GM10266 (cell line): Measurements from ENCODE around the gene GLIPR1.

Experiments used
- DNase-seq: peaks from one replicate; pipeline ENCODE4 v3.0.0; 2012; ENCODE audit errors: extremely low spot score
- TF ChIP-seq, protein P1 (sequence below): IDR thresholded peaks from 2 replicates; pipeline ENCODE4 v1.5.1; 2012; ENCODE audit warnings: mild to moderate bottlenecking, low read depth; ENCODE audit not compliant: control insufficient read depth, insufficient read depth; ENCODE audit errors: missing control alignments

GLIPR1 gene

DNA sequence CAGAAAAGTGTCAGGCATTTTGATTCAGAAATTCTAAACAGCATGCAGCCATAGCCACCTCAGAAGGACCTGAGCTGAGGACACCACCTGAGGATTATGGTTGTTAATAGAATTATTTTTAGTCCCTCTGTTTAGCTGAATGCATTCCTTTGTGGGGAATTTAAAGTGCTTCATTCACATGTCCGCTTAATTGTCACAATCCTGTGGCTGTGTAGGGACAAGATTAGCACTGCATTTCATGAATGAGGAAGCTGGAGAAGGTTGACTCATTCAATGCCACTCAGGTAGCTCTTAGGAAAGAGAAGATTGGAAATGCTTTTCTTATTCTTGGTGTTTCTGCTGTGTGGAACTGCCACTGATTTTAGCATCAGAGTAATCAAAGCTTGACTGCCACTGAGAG lies 72.8 kb downstream of the GLIPR1 start:
- TF ChIP-seq, protein P1, sequence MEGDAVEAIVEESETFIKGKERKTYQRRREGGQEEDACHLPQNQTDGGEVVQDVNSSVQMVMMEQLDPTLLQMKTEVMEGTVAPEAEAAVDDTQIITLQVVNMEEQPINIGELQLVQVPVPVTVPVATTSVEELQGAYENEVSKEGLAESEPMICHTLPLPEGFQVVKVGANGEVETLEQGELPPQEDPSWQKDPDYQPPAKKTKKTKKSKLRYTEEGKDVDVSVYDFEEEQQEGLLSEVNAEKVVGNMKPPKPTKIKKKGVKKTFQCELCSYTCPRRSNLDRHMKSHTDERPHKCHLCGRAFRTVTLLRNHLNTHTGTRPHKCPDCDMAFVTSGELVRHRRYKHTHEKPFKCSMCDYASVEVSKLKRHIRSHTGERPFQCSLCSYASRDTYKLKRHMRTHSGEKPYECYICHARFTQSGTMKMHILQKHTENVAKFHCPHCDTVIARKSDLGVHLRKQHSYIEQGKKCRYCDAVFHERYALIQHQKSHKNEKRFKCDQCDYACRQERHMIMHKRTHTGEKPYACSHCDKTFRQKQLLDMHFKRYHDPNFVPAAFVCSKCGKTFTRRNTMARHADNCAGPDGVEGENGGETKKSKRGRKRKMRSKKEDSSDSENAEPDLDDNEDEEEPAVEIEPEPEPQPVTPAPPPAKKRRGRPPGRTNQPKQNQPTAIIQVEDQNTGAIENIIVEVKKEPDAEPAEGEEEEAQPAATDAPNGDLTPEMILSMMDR: no peak
- DNase-seq: no peak
